NCI-H446 (cell line): ENCODE data around the gene COX19.

Source experiments
- DNase-seq, 2 experiments: peaks; one replicate each; lab custom pipeline; 2025; lab: John Stamatoyannopoulos, UW

The COX19 gene, protein sequence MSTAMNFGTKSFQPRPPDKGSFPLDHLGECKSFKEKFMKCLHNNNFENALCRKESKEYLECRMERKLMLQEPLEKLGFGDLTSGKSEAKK

DNA sequence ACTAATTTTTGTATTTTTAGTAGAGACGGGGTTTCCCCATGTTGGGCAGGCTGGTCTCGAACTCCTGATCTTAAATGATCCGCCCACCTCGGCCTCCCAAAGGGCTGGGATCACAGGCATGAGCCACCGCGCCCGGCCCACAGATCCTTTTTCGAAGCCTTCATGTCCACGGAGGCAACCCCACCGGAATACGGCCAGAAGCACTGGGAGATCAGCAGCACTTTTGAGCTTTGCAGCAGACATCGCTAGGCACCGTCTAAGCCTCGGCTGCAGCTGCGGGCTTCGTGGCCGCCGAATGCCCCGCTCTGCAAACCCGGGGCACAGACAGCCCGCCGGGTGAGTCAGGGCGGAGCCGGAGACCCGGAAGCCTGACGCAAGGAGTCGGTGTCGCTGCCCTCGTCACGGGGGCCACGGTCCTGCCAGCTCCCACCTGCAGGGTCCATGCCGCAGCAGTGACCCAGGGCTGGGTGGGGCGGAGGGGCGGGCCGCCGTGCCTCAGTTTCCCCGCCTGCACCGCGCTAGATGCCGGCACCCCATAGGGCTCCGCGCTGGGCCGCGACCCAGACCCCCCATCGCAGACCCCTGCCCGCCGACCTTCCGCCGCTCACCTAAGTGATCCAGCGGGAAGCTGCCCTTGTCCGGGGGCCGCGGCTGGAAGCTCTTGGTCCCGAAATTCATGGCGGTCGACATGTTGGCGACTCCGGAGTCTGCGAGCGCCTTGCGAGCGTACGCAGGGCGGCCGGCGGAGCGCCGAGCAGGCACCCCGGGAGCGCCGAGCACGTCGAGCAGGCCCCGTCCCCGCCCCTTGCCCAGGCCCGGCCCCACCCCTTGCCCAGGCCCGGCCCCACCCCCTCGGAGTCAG, at the start of gene COX19:
COX19 (minus strand) TSS at position 730 of the 862 bp plus-strand sequence; CDS start at position 690, 40 bp downstream.
- peak; percentile 59 to 93 for DNase-seq

- DNase-seq, result no peak
Observed at GRCh38 chr7:1024331-1024841, 49.0 kb upstream of the COX19 start.

GRCh38 chr7:1022801-1023465, 47.6 kb upstream of the COX19 start:
- no peak for DNase-seq

- DNase-seq, result no peak
Observed at GRCh38 chr7:1022356-1022755, 47.0 kb upstream of the COX19 start.

GRCh38 chr7:1021931-1022330, 46.6 kb upstream of the COX19 start:
- DNase-seq, result no peak

DNA sequence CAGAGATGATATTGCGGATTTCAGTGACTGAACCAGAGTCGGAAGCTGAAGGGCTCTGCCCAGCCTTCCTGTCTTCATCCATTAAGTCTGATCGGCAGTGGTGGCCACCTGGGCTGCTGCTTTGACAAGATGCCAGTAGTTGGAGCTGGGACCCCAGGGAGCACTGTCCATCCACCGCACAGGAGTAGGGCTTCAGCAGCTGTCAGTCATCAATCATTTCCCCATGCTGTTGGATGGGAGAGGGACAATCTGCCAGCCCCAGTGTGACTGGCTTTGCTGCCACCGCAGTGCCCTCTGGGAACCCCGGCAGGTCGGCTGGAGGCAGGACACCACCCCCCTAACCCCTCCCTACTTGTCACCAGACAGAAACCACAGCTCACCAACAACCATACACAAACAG, 46.0 kb upstream of the COX19 start:
- DNase-seq, result no peak

GRCh38 chr7:1020849-1021251, 45.5 kb upstream of the COX19 start:
- DNase-seq, result no peak

DNA sequence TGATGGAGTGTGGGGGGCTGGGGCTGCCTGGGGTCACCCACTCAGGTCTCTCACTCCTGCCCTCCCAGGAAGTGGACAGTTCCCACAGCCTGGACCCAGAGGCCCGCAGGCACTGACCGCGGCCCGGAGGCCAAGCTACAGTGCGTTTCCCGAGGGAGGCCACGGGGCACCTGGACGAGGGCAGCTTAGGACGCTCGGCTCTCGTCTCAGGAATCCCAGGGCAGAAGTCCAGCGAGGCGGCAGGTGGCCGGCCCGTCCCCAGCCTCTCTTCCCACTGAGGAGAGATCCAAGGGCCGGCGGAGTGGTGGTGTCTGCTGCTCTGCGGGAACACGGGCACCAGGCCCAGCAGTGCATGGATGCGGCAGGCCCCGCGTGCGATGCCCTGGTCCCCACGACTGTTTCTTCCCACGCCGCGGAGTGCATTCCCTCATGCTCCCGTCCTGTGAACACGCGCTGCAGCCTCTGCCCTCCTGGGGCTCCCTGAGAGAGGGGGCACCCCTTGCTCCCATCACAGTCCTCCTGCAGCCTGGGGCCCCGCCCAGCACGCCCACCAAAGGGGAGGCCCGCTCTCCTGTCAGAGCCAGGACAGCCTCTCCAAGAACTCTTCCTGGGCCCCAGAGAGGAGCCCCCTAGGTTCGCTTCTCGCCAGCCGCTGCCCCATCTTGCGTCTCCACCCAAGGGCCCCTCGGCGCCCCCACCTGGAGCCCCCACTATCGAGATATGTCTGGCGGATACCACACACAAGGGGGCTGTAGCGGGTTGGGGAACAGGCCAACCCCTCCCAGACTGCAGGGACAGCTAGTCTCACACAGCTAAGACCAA, 44.7 kb upstream of the COX19 start:
- DNase-seq, result no peak

DNA sequence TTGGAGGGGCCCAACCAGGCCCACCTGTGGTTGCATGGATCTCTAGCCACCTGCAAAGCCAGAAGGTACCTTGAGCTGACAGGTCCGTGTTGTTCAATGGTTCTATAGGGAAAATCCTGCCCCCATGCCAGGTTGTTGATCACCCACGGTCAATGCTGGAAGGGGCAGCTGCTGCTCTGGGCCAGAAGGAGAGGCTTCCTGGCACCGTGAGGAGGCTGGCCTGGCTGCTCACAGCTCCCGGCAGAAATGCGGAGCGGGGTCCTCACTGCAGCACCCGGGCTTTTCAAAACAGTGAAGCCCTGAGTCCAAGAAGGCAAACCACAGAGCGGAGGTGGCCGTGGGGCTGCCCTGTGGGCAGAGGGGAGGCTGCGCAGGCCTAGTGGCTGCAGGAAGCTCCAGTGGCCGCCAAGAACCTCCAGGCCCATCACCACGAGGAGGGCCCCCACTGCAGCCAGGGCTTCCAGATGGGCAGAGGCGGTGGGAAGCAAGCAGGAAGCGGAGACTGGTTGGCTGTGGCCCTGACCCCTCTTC, 44.0 kb upstream of the COX19 start:
- no peak for DNase-seq

DNA sequence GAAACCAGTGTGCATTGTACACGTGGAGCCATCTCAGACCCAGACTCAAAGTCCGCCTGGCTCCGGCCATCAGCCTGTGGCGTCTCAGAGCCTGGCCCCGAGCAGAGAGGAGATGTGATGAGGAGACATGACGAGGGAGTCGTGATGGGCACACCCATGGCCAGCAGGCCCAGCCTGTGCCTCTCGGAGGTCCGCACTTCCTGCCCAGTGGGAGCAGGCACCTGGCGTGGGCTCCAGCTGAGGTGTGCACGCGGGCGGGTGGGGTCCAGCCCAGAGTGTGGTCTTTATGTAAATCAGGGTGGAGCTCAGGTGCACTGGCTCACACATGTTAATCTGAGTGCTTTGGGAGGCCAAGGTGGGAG, 43.0 kb upstream of the COX19 start:
- DNase-seq, result no peak

DNA sequence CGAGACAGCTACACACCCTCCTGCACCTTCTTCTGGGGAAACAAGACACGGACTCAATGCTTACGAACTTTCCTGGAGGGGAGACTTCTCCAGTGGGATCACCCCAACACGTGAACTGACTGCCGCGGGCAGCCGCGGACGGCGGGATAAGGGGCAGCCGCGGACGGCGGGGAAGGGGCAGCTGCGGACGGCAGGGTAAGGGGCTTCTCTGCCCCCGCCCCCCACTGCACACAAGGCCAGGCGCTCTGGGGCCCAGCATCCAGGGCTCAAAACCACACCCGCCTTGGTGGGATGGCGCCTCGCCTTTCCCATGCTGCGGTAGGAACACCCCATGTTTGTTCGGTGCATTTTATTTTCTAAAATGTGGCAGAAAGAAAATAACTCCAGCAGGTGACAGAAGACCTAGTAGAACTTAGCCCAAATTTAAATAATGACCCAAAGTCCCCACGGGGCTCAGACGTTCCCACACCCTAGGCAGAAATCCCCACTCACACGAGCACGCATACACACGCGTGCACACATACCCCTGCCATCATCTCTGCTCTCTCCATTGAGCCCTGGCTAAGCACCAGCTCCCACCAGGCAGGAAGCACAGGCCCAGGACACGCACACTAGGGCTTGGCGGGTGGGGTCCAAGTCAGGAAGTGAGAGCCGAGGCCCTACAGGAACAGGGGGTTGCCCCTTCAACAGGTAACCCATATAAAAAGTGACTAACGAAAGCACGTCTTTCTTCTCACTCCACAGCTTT, 42.4 kb upstream of the COX19 start:
- no peak for DNase-seq

GRCh38 chr7:1016577-1017531, 41.5 kb upstream of the COX19 start:
- no peak for DNase-seq

- no peak for DNase-seq
Observed at GRCh38 chr7:1015196-1016121, 40.1 kb upstream of the COX19 start.

GRCh38 chr7:1014681-1015080, 39.3 kb upstream of the COX19 start:
- DNase-seq, result no peak

DNA sequence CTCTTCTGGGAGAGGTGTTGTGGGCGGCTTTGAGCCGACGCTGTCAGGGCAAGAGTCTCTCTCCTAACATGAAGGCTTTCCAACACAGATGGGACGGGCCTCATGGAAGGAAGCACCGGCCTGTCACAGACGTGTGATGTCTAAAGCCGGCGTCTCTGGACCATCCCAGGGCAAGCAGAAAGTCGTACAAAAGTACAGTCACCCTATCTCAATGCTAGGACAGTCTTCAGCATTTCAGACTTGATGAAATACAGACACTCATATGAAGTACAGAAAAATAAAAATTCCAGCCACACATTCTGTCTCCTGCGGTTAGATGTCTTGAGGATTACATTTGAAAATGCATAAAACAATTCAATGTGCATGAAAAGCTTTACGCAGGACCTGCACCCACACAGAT, 38.2 kb upstream of the COX19 start:
- no peak for DNase-seq

DNA sequence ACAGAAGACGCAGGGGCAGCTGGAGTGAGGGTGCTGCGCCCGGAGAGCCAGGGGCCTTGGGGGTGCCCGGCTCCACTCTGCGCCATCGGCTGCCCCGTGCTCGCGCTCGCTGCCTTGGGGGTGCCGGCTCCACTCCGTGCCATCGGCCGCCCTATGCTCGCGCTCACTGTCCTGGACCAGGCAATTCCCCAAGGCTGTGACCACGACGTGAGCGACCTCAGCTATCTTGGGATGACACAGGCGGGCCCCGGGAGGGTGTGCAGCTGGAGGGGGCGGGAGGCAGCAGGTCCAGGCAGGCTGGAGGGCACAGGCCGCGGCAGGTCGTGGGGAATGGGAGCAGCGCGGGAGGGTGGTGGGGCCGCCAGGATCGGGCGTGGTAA, 37.4 kb upstream of the COX19 start:
- no peak for DNase-seq

DNA sequence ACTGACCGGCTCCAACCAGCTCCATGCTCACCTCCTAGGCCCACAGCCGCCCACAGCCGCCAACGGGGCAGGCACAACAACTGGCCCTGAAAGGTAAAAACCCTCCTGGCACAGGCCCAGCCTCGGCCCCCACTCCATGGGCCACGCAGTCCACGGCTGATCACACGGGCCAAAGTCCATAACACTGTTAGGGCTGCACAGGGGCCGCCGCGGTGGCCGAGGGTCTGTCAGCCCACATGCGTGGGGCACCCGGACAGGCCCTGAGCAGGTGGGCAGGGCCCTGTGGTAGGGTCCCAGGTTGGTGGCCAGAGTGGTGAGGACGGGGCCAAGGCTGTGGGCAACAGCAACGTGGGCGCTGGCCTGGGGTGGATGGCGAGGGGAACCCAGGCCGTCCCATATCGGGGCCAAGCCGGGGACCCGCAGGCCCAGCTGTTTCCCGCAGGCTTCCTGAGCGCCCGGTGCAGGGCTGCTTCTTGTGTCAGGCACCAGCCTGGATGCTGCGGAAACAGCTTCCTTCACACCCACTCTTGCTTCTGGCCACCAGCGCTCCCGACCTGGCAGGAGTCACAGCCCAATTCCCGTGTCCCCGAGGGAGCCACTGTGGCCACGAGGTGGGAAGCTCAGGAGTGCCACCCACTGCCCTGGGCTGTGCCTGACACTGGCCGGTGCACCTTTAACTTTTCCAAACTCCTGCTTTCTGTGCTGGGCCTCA, 36.8 kb upstream of the COX19 start:
- DNase-seq, result no peak

- no peak for DNase-seq
Observed at GRCh38 chr7:1011297-1012003, 36.1 kb upstream of the COX19 start.
